ENCODE data around the gene FBXL17. TPM values are rescaled to one million over a fixed set of nuclear protein-coding genes. Genes with fewer than 3 reads are reported as not detected.

The FBXL17 gene
- total RNA-seq, 1 experiment from 2014 or later, result 11.6 TPM

DNA sequence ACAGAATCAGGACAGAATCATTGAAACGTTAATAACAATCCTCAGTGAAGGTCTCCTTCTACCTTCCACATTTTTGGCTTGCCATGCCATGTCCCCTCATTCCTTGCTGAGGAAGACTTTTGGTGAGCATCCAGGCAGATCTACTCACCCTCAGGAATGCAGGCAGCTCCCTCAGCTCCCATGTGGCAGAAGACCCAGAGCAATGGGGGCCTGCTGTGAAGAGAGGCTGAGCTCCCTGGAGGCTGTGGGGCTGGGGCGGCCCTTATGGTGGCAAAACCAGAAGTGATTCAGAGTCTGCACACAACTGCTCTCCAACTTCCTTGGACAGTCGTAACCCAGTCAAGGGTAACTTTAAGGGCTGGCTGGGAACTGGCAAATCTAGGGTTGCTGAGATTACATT, 463.9 kb downstream of the FBXL17 start:
- Histone ChIP-seq H3K4me3 (ENCODE audit: low read depth, low read length) (no peak overlapping the region), H3K27me3 (replicated peaks; ENCODE audit: control insufficient read depth, insufficient read depth, low read length) (no peaks in the 10 kb centered on the region), H3K4me1 (no peaks in the 10 kb centered on the region), H3K9me3 (no peaks in the 10 kb centered on the region), H3K36me3 (ENCODE audit: control insufficient read depth, insufficient read depth, low read length) (no peaks in the 10 kb centered on the region)
- DNase-seq, result no peak
- Mint-ChIP-seq H3K27me3 (ENCODE audit: insufficient read depth, unreplicated experiment) (no peaks in the 10 kb centered on the region), H3K36me3 (ENCODE audit: insufficient read depth, unreplicated experiment) (no peaks in the 10 kb centered on the region), H3K27ac (ENCODE audit: unreplicated experiment) (no peak overlapping the region), H3K4me1 (ENCODE audit: low read depth, unreplicated experiment) (no peaks in the 10 kb centered on the region), H3K4me3 (ENCODE audit: unreplicated experiment) (no peak overlapping the region), H3K9me3 (ENCODE audit: unreplicated experiment) (no peaks in the 10 kb centered on the region)
- ChIA-PET CTCF (no interaction called here), POLR2A (no interaction called here)
- intact Hi-C loops (cut with micrococcal nuclease; ENCODE audit: unreplicated experiment), result no loop called here
- TF ChIP-seq, protein P1, sequence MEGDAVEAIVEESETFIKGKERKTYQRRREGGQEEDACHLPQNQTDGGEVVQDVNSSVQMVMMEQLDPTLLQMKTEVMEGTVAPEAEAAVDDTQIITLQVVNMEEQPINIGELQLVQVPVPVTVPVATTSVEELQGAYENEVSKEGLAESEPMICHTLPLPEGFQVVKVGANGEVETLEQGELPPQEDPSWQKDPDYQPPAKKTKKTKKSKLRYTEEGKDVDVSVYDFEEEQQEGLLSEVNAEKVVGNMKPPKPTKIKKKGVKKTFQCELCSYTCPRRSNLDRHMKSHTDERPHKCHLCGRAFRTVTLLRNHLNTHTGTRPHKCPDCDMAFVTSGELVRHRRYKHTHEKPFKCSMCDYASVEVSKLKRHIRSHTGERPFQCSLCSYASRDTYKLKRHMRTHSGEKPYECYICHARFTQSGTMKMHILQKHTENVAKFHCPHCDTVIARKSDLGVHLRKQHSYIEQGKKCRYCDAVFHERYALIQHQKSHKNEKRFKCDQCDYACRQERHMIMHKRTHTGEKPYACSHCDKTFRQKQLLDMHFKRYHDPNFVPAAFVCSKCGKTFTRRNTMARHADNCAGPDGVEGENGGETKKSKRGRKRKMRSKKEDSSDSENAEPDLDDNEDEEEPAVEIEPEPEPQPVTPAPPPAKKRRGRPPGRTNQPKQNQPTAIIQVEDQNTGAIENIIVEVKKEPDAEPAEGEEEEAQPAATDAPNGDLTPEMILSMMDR (IDR thresholded peaks at IDR 0.05; ENCODE audit: insufficient read depth in 1 of 2, low read depth in 1 of 2, low read length in 1 of 2, severe bottlenecking in 1 of 2, unreplicated experiment in 1 of 2), result no peak
- BruUV-seq (replicated peaks), result no TSS peak

DNA sequence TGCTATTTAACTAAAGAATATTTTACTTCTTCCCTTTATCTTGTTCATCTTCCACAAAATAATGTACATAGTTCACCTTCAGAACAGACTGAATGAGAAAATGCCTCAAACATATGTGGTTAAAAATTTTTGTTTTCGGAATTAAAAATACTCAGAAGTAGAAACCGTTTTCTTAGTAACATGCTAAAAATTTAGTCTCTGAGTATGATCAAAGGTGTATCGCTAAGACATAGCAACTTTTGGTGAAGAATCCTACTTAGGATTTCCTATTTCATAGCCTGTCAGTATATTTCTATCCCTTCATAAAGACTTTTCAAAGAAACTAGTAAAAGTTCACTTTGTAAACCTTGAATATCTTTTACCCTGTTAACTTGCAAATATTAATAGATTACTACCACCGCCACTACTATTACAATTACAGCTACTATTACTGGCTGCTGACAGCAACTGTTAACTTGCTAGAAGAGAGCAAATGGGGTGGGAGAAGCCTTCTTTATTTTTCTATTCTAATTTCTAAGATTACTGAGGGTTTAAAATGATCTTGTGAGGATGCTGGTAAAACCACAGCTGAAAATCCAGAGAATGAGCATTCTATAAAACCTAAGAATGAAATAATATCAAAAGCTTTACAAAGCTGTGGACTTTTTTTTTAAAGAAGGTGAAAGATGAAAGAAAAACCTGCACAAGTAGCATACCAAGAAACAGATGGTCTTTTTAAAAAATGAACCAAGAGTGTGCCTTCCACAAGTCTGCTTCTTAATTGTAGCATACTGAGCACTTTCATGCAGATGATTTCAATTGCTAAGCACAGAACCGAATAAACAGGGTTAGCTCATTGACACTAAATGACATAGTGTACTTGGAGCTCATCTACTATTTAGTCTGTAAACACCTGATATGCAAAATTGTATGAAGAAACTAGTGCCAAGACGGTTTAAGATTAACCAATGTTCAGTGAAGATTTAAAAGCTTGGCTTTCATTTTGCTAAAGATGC, 464.9 kb downstream of the FBXL17 start:
- Mint-ChIP-seq H3K9me3 (ENCODE audit: unreplicated experiment) (no peaks in the 10 kb centered on the region), H3K36me3 (ENCODE audit: insufficient read depth, unreplicated experiment) (no peaks in the 10 kb centered on the region), H3K4me3 (ENCODE audit: unreplicated experiment) (no peak overlapping the region), H3K27me3 (ENCODE audit: insufficient read depth, unreplicated experiment) (no peaks in the 10 kb centered on the region), H3K27ac (ENCODE audit: unreplicated experiment) (no peak overlapping the region), H3K4me1 (ENCODE audit: low read depth, unreplicated experiment) (no peaks in the 10 kb centered on the region)
- no TSS peak for BruUV-seq (replicated peaks)
- H3K4me1 ChIP-seq, result no peaks in the 10 kb centered on the region
- no peaks in the 10 kb centered on the region for H3K27me3 ChIP-seq (replicated peaks; ENCODE audit: control insufficient read depth, insufficient read depth, low read length)
- H3K36me3 ChIP-seq (ENCODE audit: control insufficient read depth, insufficient read depth, low read length), result no peaks in the 10 kb centered on the region
- ChIA-PET CTCF (no interaction called here), POLR2A (no interaction called here)
- intact Hi-C loops (cut with micrococcal nuclease; ENCODE audit: unreplicated experiment), result no loop called here
- no peak for DNase-seq
- H3K9me3 ChIP-seq, result no peaks in the 10 kb centered on the region
- TF ChIP-seq, protein P1 (IDR thresholded peaks at IDR 0.05; ENCODE audit: insufficient read depth in 1 of 2, low read depth in 1 of 2, low read length in 1 of 2, severe bottlenecking in 1 of 2, unreplicated experiment in 1 of 2), result no peak
- H3K4me3 ChIP-seq (ENCODE audit: low read depth, low read length), result no peak overlapping the region

DNA sequence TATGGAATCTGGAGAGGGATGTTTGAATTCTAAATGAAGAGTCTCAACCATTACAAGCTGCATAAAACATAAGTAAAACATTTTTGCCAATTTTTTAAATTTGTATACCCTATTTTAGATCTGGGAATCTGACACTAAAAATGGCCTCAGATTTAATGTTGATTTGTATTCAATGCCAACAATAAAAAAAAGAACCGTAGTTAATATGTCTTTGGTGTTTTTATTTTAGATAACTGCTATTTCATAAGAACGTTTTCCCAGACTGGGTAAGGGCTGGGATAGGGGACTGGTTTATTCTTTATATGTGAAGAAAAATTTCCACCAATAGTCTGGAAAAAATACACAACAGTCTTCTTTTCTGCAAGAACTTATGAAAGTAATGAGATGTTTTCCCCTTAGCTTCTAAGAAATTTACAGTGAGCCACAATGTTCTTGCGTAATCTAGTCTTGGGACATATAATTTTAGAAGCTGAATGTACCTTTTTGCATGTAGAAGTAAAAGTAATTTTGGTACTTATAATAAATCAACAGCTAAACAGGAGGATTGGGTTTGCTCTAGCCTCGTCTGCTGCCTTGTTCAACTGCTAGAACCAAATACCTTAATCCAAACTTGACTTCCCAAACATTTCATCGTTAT, 466.6 kb downstream of the FBXL17 start:
- Mint-ChIP-seq H3K9me3 (ENCODE audit: unreplicated experiment) (no peaks in the 10 kb centered on the region), H3K4me1 (ENCODE audit: low read depth, unreplicated experiment) (no peaks in the 10 kb centered on the region), H3K27me3 (ENCODE audit: insufficient read depth, unreplicated experiment) (no peaks in the 10 kb centered on the region), H3K4me3 (ENCODE audit: unreplicated experiment) (no peak overlapping the region), H3K36me3 (ENCODE audit: insufficient read depth, unreplicated experiment) (no peaks in the 10 kb centered on the region), H3K27ac (ENCODE audit: unreplicated experiment) (no peak overlapping the region)
- Histone ChIP-seq H3K9me3 (no peaks in the 10 kb centered on the region), H3K36me3 (ENCODE audit: control insufficient read depth, insufficient read depth, low read length) (no peaks in the 10 kb centered on the region), H3K27me3 (replicated peaks; ENCODE audit: control insufficient read depth, insufficient read depth, low read length) (no peaks in the 10 kb centered on the region), H3K4me1 (no peaks in the 10 kb centered on the region), H3K4me3 (ENCODE audit: low read depth, low read length) (no peak overlapping the region)
- ChIA-PET POLR2A (no interaction called here), CTCF (no interaction called here)
- intact Hi-C loops (cut with micrococcal nuclease; ENCODE audit: unreplicated experiment), result no loop called here
- no peak for DNase-seq
- BruUV-seq (replicated peaks), result no TSS peak
- TF ChIP-seq, protein P1 (IDR thresholded peaks at IDR 0.05; ENCODE audit: insufficient read depth in 1 of 2, low read depth in 1 of 2, low read length in 1 of 2, severe bottlenecking in 1 of 2, unreplicated experiment in 1 of 2), result no peak

All from Caco-2 (cell line).